ENCODE results near the gene ZBTB22.
A peak's percentile ranks its signal among the peaks of the same experiment; 100 is the strongest.
"Not testable (repeated sequence)": the region's sequence is repeated elsewhere in the genome, so short reads cannot be mapped to it uniquely, and the experiment has no call there.

The ZBTB22 gene

DNA sequence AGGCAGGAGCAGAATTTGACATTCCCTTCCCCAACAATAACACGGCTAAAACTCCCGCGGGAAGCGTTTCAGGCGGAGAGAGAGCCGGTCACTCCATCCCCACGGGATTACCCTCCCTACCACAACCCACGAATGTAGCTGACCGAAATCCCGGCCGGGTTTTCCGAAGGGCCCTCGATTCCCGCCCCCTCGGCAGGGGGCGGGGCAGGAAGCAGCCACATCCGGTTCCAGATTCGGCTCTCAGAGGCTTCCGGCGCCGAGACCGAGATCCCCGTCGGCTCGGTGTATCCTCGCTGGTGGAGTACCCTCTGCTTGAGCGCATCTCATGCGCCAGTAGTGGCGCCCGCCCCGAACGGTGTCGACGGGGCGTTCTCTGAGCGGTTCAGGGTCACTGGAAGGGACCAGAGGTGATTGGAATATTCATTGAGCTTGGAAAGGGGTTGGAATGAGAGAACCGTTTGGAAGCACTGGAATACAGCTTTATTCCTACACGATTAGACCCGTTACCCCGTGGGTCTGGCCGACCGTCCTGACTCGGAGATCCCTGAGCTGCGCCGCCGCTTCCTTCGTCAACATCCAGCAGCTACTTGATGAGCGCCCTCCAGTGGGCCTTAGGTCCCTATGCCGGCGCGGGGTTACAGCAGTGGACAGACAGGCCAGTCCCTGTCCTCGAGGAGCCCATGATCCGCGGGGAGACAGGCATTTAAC is 18.2 kb downstream of the ZBTB22 start:
- peak; percentile 69 for DNase-seq

DNA sequence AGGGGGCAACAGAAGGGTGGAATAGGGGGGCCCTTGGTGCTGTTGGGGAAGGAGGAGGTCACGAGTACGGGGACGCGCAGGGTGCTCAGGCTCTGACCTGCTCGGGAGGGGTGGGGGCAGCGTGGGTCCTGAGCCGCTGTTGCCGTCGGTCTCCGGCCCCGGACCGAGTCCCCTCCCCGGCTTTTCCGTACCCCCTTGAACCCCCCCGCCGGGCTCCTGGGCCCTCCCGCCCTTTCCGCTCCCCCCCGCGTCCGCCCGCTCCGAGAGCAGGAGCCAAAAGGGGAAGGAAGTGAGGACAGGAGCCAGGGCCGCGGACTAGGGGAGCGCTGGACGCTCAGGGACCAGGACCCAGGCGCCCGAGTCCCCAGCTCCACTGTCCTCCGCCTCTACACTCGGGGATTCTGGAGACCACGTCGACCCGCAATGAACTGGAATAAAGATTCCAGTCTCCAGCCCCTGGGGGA is 18.7 kb downstream of the ZBTB22 start, which contains the start of gene RGL2:
Gene RGL2 (minus strand): TSS at position 170 of the 464 bp plus-strand sequence. CDS start 332 bp downstream, outside the sequence.
- no peak for DNase-seq

DNA sequence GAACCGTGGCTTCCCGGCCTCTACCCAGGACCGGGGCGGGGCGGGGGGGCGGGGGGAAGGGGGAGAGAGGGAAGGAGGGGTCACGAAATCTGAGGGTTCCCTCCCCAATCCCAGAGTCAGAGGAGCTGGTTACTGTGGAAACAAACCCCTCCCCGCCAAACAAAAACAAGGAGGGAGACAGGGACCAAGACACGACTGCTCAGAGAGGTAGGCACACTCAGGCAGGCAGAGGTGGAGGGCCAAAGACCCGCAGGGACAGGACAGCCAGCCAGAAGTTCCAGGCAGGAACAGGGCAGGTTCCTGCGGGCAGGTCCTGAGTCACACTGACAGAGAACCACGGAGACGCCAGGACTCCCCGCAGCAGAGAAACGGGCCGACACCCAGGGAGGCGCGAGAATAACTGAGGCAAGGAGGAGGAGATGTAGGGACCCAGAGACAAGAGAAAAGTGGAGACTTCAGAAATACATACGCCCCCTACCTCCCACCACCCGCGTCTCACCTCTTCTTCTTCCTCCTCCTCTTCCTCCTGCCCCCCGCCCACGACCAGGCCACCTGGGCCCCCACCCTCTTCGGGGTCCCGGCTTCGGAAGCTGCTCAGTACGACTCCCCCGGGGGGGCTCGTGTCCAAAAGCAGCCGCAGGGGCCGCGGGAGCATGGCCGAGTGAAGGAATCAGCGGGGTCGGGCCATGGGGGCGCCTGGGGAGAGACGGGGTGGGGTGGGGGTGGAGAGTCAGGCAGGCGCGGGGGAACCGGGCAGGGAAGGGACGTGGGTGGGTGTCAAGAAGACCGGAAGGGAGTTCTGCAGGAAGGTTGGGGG is 19.4 kb downstream of the ZBTB22 start:
- no peak for DNase-seq

DNA sequence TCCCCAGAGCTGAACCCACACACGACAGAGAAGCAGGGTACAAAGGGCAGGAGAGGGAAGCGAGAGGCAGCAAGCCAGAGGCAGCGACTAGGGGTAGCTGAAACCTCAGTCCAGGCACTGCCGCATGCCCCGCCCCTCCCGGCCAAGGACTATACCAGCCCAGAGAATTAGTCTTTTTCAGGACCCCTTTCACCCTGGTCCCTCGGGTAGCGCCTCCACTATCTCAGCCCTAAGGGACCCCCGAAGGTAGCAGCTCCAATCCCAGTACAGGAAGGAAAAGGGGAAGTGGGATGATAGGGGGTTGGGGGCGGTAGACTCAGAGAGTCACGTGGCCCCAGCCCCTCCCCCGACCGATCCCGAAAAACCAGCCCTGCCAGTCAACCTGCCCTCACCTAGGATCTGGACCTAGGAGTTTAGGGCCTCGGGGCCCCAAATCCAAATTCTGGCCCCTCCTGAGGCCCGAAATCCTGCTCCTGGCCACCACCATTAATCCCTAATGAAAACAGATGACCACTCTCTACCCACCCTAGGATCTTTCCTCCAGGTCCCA is 20.1 kb downstream of the ZBTB22 start:
- DNase-seq: no peak

DNA sequence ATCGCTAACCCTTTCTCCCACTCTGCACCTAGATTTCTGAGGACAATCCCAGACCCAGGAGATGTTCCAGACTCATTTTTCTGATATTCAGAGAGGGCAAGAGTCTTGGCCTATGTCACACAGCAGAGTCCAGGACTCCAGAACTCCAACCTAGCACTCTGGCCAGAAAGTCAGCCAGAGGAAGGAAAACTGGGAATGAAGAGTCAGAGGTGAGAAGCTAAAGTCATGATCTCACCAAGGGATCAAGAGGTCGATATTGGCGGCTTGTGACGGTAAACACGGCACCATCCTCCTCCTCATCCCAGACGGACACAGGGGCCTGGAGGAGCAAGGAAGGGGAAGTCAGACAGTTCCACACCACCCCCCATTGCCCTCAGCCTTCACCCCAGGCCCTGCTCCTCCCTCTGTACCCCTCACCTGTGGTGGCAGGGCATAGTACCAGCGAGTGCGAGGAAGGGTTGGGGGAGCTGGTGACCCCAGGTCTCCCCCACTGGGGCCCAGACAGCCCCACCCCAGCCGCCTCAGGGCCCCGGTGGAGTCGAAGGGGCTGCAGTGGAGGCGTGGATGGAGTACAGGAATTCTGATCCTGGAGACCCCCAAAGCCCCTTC is 20.6 kb downstream of the ZBTB22 start:
- DNase-seq: no peak

DNA sequence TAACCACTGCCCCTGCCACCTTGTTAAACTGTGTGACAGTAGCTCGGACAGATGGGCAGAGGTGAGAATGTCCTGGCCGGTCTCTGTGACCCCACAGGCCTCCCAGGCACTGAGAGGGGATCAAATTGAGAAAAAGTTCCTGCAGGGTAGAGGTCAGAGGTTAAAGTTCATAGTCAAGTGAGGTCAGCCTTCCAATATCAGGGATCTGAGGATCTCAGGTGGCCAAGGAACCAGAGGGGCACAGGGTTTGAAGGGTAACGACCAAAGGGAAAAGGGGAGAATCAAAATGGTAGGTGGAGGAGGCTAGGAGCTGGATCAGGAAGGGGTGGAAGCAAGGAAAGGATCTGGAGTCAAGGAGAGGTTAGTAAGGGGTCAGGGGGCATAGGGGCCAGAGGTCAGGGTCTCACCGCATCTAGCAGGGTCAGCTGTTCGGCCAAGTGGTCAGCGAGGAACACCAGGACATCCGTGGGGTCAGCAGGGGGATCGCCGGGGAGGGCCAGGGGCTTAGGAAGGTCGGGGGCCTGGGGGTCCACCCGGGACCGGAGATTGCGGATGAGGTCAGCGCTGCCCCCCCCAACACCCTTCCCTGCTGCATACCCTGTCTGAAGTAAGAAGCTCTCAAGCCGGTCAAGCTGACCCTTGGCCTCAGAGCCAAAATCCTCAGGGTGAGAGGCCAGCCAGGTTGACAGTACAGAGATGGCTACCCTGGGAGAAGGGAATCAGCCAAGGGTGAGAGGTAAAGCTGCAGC is 21.7 kb downstream of the ZBTB22 start:
- no peak for DNase-seq

DNA sequence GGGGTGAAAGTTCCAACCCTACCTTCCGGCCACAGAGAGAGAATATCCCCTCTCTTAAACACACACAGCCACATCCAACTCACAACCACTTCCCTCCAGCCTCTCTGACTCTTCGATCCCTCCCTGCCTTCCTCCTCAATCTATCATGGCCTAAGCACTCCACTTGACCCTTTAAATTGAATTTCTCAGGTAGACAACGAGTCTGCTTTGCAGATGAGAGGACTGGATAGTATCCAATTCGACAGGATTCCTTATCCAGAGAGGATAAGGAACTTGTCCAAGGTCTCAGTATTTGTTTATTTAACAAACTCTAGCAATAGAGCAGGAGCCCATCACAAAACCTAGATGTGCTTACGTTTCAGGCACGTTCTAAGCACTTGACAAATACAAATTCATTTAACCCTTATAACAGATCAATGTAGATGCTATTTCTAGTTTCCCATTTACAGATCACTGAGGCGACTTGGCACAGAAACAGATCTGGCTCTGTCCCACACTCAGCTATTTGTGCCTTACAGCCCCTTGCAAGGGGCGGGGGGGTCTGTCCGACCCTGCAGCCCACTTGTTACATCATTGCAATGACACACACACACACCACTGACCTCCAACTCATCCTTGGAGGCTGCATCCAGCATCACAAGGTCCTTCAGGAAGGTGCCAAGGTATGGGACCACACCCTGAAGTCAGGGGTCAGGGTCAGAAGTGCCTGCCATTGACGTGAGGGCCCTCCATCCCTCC is 23.3 kb downstream of the ZBTB22 start:
- no peak for DNase-seq

DNA sequence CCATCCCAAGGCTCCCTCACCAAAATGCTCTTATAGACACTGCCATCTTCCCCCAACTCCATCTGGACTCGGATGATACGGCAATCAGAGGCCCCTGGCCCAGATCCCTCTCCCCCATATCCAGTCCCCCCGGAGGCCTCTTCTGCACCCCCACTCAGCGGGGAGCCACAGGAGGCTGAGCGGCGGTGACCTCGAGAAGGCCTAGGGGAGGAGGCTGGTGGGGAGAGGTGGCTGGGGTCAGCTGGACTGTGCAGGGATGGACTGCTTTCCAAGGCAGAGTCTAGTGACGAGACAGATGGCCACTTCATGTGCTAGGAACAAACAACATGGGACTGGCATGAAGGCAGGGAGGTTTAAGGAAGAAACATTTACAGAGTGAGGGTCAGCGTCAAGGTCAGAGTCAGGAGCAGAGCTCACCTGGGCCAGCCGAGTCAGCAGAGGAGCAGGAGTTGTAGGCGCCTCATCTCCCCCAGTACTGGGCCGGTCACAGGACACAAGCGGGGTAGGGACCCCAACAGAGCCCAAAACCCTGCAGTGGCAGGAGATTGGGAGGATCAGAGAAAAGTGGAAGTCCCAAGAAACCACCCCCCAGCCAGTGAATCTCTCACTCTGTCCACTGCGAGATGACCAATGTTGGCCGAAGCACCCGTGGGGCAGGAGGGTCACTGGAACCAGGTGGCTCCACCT is 24.4 kb downstream of the ZBTB22 start:
- no peak for DNase-seq

DNA sequence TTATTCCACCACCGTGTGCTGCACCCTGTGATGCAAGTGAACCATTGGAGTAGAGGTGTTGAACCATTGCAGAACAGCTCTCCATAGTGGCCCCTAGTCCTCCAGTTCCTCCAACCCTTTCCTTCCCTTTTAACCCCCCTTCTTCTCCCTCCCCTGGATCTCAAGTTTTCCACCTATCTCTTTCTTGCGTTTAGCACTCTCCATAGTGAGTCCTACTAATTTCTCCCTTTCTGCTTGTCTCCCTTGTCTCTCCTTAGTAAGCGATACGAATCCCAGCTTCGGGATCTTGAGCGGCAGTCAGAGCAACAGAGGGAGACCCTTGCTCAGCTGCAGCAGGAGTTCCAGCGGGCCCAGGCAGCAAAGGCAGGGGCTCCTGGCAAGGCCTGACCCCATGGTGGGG is 27.1 kb downstream of the ZBTB22 start:
- no peak for DNase-seq

DNA sequence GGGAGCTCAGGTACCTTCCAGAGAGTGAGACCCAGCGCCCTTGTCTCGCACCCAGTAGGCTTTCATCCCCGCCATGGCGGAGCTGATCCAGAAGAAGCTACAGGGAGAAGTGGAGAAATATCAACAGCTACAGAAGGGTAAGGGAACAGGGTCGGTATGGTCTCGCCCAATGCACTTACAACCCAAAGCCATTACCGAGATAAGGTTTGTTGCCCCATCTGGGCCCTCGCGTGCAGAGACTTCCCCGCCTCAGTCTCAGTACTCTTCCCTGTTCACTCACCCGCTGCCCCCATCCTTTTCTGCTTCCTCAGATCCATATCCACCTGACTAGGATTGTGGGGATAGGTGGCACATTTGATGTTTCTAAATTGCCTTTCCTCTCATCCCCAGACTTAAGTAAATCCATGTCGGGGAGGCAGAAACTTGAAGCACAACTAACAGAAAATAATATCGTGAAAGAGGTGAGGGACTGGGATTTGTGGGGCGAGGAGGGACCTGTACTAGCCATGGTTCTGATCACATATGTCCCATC is 27.7 kb downstream of the ZBTB22 start:
- DNase-seq: no peak

DNA sequence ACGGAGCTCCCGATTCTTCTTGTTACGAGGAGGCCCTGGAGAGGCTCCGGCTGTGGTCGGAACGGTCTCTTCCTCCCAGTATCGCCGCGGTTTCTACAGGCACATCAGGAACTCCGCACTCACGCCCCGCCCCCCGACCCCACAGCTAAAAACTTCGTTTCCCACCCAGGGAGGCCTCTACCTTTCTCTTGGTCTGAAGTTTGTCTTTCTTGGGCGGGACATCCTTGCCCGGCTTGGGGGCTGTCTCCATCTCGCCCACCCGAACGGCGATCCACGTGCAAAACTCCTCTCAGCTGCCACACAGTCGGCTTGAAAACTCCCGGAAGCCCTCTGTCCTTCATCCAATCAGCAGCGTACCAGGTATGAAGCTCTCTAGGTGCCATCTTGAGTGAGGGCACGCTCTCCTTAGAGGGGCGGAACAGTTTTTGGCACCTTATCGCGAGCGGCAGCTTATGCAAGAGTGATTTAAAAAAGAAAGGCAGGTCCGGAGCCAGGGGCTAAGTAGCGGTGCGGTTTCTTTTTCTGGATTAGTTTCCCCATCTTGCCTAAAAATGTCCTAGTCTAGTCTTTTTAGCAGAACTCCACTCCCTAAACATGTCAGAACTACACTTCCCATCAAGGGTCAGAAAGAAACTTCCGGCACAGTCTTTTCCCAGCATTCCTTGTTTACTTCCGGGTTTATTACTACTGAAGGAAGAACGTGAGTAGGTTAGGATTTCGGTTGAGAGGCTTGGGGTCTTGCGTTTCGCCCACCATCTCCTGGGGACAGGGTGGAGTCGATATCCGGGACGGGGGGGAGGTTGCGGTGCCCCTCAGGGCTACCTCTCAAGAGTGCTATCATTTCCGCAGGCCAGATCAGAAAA is 28.4 kb downstream of the ZBTB22 start, which contains the start of the genes PFDN6 and WDR46:
Gene PFDN6 (plus strand): TSS at position 681 of the 863 bp plus-strand sequence. CDS start 256 bp downstream, outside the sequence.
Gene WDR46 (minus strand): TSS at position 319 of the 863 bp plus-strand sequence. CDS start 69 bp downstream, at position 250.
- peak; percentile 95 for DNase-seq

DNA sequence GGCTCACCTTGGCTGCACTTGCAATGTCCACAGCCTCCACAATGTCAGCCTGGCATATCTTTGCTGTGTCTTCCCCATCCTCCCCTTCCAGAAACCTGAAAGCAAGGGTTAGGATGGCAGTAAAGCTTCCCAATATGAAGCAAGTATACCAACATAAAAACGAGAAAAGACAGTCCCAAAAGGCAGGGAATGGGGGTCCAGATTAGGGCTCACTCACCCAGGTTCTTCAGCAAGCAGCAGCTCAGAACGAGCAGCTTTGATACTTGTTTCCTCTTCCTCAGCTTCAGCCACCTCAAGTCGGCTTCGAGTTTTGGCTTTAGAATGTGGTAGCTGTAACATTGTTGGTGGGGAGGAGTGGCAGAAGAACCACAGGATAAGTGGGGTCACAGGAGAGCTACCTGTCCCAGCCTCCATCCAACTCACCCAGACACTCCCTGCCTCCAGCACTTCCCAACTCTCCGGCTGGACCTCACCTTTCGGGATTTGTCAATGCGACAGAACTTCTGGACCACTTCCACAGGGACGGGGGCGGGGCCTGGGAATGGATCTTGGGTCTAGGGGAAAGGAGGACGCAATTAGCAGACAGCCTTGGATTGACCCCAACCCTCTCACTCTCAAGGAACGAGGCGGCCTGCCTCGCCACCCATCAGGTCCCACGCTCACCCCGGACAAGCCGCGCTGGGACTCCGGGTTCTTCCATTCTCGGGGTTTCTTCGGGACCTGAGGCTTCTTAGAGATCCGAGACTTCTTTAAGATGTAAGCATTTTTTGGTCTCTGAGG is 29.2 kb downstream of the ZBTB22 start:
- no peak for DNase-seq

DNA sequence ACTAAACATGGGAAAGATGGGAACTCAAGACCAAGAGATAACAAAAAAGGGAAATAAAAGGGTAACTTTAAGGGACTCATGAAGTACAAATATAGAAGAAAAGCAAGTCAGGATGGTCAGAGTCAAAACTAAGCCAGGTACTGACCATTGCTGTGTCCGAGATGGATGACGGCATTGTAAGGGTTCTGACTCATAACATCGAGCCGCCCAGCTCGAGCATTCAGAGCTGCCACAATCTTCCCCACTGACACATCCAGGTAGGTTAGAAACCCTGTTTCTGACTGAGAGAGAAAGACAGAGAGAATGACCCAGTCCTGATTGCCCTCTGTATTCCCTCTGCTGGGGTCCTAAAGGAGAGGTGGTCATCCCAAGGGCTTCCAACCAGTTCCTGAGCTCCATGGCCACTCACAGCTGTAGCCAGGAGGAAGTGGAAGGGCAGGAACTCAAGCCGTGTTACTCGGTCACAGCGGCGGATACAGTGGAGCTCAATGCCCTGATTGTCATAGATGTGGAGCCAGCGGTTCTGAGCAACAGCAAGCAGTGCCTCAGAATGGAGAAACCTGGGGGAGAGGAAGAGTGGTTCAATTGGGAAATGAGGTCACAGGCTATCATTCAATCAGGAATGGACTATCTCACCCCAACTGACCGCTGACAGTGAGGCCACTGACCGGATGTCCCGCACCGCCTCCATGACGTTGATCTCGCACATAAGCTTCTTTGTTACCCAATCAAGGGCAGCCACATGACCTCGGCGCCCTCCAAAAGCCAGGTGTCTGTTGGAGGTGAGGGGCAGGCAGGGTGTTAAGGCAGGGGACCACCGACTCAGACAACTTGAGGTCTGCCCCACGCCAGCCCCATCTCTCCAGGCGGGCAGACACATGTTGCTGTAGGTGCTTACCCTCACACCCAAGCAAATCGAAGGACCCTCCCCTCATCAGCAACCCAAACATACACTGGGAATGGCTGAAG is 30.3 kb downstream of the ZBTB22 start:
- no peak for DNase-seq

DNA sequence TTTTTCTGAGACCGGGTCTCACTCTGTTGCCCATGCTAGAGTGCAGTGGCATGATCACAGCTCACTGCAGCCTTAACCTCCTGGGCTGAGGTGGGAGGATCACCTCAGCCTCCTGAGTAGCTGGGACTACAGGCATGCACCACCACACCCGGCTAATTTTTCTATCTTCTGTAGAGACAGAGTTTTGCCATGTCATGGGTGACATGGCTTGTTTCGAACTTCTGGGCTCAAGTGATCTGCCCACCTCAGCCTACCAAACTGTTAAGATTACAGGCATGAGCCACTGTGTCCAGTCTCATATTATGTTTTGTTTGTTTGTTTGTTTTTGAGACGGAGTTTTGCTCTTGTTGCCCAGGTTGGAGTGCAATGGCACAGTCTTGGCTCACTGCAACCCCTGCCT is 32.3 kb downstream of the ZBTB22 start:
- not testable (repeated sequence) for DNase-seq

DNA sequence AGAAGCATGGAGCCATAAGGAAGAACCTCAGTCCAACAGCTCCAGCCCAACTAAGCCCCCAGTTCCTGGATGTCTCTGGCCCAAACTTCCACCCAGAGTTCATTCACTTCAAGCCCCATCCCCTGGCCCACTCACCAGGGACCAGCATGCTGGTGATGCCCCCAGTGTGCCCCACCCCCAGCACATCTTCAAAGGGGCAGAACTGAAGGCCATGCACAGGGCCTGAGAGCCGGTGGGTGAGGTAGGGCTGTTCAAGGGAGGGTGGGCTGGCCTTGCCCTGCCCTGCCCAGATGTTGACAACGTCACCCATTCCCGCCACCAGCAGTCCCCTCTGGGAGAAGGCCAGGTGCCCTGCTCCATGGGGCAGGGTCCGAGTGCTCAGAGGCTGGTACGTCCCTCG is 37.0 kb downstream of the ZBTB22 start:
- DNase-seq: no peak

DNA sequence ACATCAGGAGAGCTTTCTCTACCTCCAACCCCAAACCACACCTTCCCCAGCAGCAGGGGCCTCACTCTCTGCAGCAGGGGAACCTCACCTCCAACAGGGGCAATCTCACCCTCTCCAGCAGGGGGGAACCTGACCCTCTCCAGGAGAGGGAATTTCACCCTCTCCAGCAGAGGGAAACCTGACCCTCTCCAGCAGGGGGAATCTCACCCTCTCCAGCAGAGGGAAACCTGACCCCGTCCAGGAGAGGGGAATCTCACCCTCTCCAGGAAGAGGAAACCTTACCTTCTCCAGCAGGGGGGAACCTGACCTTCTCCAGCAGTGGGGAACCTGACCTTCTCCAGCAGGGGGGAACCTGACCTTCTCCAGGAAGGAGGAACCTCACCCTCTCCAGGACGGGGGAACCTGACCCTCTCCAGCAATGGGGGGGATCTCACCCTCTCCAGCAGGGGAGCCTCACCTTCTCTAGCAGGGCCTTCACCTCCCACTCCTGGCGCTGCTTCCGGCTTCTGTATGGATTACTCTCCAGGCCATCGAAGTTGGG is 37.5 kb downstream of the ZBTB22 start:
- DNase-seq: peak; percentile 11

DNA sequence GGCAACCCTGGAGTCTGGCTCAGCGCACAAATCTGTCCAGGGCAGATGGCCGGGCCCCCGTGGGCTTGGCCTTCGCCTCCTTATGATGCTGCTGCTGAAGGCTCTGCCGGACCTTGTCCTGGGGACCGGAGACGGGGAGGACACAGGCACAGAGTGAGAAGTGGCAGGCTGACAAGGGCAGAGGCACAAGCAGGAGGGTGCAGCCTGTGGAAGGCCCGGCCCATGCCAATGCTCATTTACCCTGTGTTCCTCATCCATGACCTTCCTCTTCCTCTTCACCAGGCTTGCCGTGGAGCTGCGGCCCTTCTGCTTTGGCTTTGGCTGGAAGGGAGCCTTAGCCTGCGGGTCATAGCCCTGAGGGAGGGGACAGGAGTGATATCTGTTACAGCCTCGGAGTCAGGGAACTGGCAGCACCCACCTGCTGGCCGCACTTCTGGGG is 38.3 kb downstream of the ZBTB22 start:
- DNase-seq: no peak

Data from SHP77 treated with DMSO at 0.1 percent for 48 hours (cell line).